NAMALWA (cell line): ENCODE results near the gene CFAP97D1.

Source experiments
- DNase-seq: peaks from one replicate; pipeline ENCODE4 v3.0.0-alpha.2; 2015; ENCODE audit warnings: low spot score

Gene CFAP97D1

GRCh38 chr17:43827596-43827995 lies 47.4 kb downstream of the CFAP97D1 start:
- no peak for DNase-seq

DNA sequence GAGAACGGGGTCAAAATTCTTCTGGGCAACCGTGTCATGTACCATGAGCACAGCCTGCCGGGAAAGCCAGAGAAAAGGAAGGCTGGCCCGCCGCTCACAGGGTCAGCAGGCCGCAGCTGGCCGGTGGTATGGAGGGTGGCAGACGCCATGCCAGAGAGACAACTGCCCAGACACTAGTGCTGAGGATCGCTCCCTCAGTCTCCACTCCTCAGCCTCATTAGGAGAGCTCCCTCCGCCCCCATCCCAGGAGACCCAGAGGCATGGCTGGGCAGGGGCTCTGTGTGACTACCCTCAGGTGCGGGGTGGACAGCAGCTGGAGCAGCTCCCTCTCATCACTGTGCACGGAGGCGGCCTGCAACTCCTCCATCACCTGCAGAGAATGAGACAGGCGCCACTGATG lies 49.5 kb downstream of the CFAP97D1 start:
- DNase-seq, result no peak

DNA sequence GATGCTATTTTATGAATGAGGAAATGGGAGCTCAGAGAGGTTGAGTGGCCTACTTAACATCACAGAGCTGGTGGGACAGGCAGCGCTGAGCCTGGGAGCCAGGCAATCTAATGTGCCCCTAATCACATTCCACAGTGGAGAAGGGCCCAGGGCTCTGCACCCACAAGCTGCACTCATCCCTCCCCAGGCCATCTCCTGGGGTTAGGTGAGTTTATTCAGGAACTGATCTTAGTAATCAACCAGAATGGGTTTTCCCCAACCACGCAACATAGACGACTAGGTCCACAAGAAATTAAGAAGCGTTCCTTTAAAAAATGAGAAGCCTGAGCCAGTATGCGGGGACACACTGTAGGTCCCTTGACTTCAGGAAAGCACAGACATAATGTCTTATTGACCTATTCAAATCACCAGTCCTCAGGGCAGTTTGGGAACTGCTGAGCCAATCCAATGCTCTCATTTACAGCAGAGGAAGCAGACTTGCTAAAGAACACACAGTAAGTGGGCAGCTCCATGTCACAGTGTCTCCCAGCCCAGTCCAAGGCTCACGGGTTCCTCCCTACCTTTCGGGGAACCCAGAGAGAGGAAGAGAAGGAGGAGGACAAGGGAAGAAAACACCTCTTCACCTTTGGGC lies 50.4 kb downstream of the CFAP97D1 start:
- DNase-seq, result no peak

- no peak for DNase-seq
Observed at GRCh38 chr17:43831633-43832032, 51.4 kb downstream of the CFAP97D1 start.

DNA sequence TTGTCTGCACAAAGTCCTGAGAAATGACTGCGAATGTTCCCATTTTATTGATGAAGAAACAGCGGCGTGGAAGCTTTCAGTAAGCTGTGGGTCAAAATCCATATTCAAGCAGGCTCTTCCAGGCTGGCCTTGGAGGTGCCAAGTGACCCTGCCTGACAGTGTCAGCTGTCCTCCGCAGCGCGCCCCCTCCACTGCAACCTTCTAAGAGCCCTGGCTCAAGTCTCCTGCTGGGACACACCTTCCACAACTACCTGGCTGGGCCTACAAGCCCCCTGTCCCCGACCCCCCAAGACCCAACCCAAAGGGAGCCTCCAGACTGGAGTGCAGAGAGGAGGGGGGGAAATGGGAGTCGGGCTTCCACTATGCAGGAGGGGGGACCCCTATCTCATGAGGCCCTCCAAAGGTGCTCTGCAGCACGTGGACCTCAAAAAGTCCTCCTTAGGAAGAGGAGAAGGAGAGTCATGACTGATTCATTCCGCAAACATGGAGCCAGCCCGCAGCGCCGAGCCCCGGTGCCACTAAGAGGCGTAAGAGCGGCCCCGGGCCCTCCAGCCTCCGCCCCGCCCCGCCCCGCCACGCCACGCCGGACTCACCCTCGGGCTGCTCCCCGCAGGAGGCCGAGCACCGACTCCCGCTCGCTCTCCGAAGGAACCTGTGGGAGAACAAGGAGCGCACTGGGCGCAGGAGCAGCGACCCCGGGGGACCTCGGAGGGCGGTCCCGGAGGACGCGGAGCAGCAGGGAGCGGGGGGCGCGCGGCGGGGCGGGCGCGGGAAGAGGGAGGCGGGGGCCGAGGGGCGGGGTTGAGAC lies 52.1 kb downstream of the CFAP97D1 start:
- no peak for DNase-seq

- no peak for DNase-seq
Observed at GRCh38 chr17:43832976-43833829, 53.0 kb downstream of the CFAP97D1 start, which contains the start of gene MPP3. Gene MPP3 (minus strand): TSS chr17:43833146. CDS start chr17:43831906, 1,240 bp downstream.

- no peak for DNase-seq
Observed at GRCh38 chr17:43834106-43834505, 53.9 kb downstream of the CFAP97D1 start.
